Stimulated activated naive CD8-positive, alpha-beta T cell treated with anti-CD3 and anti-CD28 coated beads, Interleukin-15, Interleukin-2, amounts not matched to agents 100 ng/mL and 50 ng/mL, for 24 hours (primary cell): ENCODE results near the gene COMTD1.

Experiments
- H3K27ac Mint-ChIP-seq: one replicate; pipeline ENCODE4 v1.8.0; 2021; ENCODE audit warnings: mild to moderate bottlenecking, mixed read lengths
- H3K27me3 Mint-ChIP-seq: one replicate; pipeline ENCODE4 v1.8.0; 2021; ENCODE audit warnings: mixed read lengths
- H3K36me3 Mint-ChIP-seq: one replicate; pipeline ENCODE4 v1.8.0; 2021; ENCODE audit warnings: low read depth, mixed read lengths
- H3K4me1 Mint-ChIP-seq: one replicate; pipeline ENCODE4 v1.8.0; 2021; ENCODE audit warnings: low read depth, mixed read lengths
- H3K4me3 Mint-ChIP-seq: one replicate; pipeline ENCODE4 v1.8.0; 2021; ENCODE audit warnings: mild to moderate bottlenecking, mixed read lengths
- H3K9me3 Mint-ChIP-seq: one replicate; pipeline ENCODE4 v1.8.0; 2021; ENCODE audit warnings: mixed read lengths

COMTD1 gene

GRCh38 chr10:75235375-75236177, at the start of gene COMTD1:
Gene COMTD1, minus strand, starts transcription at chr10:75235957. Its CDS starts 29 bp downstream, at chr10:75235928.
- peaks cover 31% of the 10 kb centered on the region for H3K36me3 Mint-ChIP-seq
- H3K27me3 Mint-ChIP-seq = no peaks in the 10 kb centered on the region
- H3K27ac Mint-ChIP-seq = peak within 1 kb of the TSS; percentile 94

GRCh38 chr10:75283671-75284470, 48.1 kb upstream of the COMTD1 start:
- Mint-ChIP-seq H3K4me1 (no peaks in the 10 kb centered on the region), H3K4me3 (no peak overlapping the region), H3K9me3 (no peaks in the 10 kb centered on the region), H3K27ac (no peak overlapping the region), H3K27me3 (peaks cover 22% of the 10 kb centered on the region), H3K36me3 (no peaks in the 10 kb centered on the region)

More at GRCh38 chr10:75235375-75236177, at the start of gene COMTD1:
- peaks cover 31% of the 10 kb centered on the region for H3K4me1 Mint-ChIP-seq
- H3K4me3 Mint-ChIP-seq = peak within 1 kb of the TSS; percentile 81
- no peaks in the 10 kb centered on the region for H3K9me3 Mint-ChIP-seq

GRCh38 chr10:75283078-75283670, 47.4 kb upstream of the COMTD1 start:
- peaks cover 19% of the 10 kb centered on the region for H3K27me3 Mint-ChIP-seq
- no peak overlapping the region for H3K27ac Mint-ChIP-seq
- no peaks in the 10 kb centered on the region for H3K36me3 Mint-ChIP-seq
- H3K4me3 Mint-ChIP-seq = no peak overlapping the region
- no peaks in the 10 kb centered on the region for H3K4me1 Mint-ChIP-seq
- no peaks in the 10 kb centered on the region for H3K9me3 Mint-ChIP-seq

GRCh38 chr10:75281974-75282373, 46.2 kb upstream of the COMTD1 start:
- Mint-ChIP-seq H3K27me3 (peaks cover 9% of the 10 kb centered on the region), H3K36me3 (no peaks in the 10 kb centered on the region), H3K4me1 (no peaks in the 10 kb centered on the region), H3K9me3 (no peaks in the 10 kb centered on the region), H3K4me3 (no peak overlapping the region), H3K27ac (no peak overlapping the region)

GRCh38 chr10:75280236-75280635, 44.5 kb upstream of the COMTD1 start:
- H3K27me3 Mint-ChIP-seq = peaks cover 9% of the 10 kb centered on the region
- no peak overlapping the region for H3K27ac Mint-ChIP-seq
- H3K36me3 Mint-ChIP-seq = no peaks in the 10 kb centered on the region
- H3K4me3 Mint-ChIP-seq = no peak overlapping the region
- H3K9me3 Mint-ChIP-seq = no peaks in the 10 kb centered on the region
- H3K4me1 Mint-ChIP-seq = no peaks in the 10 kb centered on the region

- H3K27me3 Mint-ChIP-seq = no peaks in the 10 kb centered on the region
- H3K4me1 Mint-ChIP-seq = no peaks in the 10 kb centered on the region
- no peak overlapping the region for H3K4me3 Mint-ChIP-seq
- H3K36me3 Mint-ChIP-seq = no peaks in the 10 kb centered on the region
- H3K27ac Mint-ChIP-seq = no peak overlapping the region
- H3K9me3 Mint-ChIP-seq = no peaks in the 10 kb centered on the region
Measured at GRCh38 chr10:75276069-75276872, 40.5 kb upstream of the COMTD1 start.

- Mint-ChIP-seq H3K9me3 (no peaks in the 10 kb centered on the region), H3K27me3 (no peaks in the 10 kb centered on the region), H3K4me3 (no peak overlapping the region), H3K36me3 (no peaks in the 10 kb centered on the region), H3K4me1 (no peaks in the 10 kb centered on the region), H3K27ac (no peak overlapping the region)
Measured at GRCh38 chr10:75272896-75273295, 37.1 kb upstream of the COMTD1 start.

- Mint-ChIP-seq H3K27me3 (no peaks in the 10 kb centered on the region), H3K9me3 (no peaks in the 10 kb centered on the region), H3K4me1 (no peaks in the 10 kb centered on the region), H3K27ac (no peak overlapping the region), H3K4me3 (no peak overlapping the region), H3K36me3 (no peaks in the 10 kb centered on the region)
Measured at GRCh38 chr10:75272094-75272493, 36.3 kb upstream of the COMTD1 start.

GRCh38 chr10:75269605-75270004, 33.8 kb upstream of the COMTD1 start:
- Mint-ChIP-seq H3K4me3 (no peak overlapping the region), H3K36me3 (no peaks in the 10 kb centered on the region), H3K27me3 (no peaks in the 10 kb centered on the region)

GRCh38 chr10:75266945-75267344, 31.2 kb upstream of the COMTD1 start:
- H3K4me3 Mint-ChIP-seq = no peak overlapping the region
- H3K27ac Mint-ChIP-seq = no peak overlapping the region

More at GRCh38 chr10:75269605-75270004, 33.8 kb upstream of the COMTD1 start:
- Mint-ChIP-seq H3K27ac (no peak overlapping the region), H3K4me1 (no peaks in the 10 kb centered on the region), H3K9me3 (no peaks in the 10 kb centered on the region)

GRCh38 chr10:75265856-75266255, 30.1 kb upstream of the COMTD1 start:
- H3K27ac Mint-ChIP-seq = no peak overlapping the region
- no peaks in the 10 kb centered on the region for H3K9me3 Mint-ChIP-seq
- H3K4me1 Mint-ChIP-seq = no peaks in the 10 kb centered on the region
- H3K27me3 Mint-ChIP-seq = no peaks in the 10 kb centered on the region
- no peak overlapping the region for H3K4me3 Mint-ChIP-seq
- no peaks in the 10 kb centered on the region for H3K36me3 Mint-ChIP-seq

More at GRCh38 chr10:75266945-75267344, 31.2 kb upstream of the COMTD1 start:
- H3K4me1 Mint-ChIP-seq = no peaks in the 10 kb centered on the region
- H3K36me3 Mint-ChIP-seq = no peaks in the 10 kb centered on the region
- no peaks in the 10 kb centered on the region for H3K9me3 Mint-ChIP-seq
- H3K27me3 Mint-ChIP-seq = no peaks in the 10 kb centered on the region

GRCh38 chr10:75263806-75264205, 28.0 kb upstream of the COMTD1 start:
- H3K9me3 Mint-ChIP-seq = no peaks in the 10 kb centered on the region
- no peaks in the 10 kb centered on the region for H3K27me3 Mint-ChIP-seq
- H3K36me3 Mint-ChIP-seq = no peaks in the 10 kb centered on the region
- no peak overlapping the region for H3K27ac Mint-ChIP-seq
- no peaks in the 10 kb centered on the region for H3K4me1 Mint-ChIP-seq
- no peak overlapping the region for H3K4me3 Mint-ChIP-seq

GRCh38 chr10:75261813-75262705, 26.3 kb upstream of the COMTD1 start:
- Mint-ChIP-seq H3K4me1 (no peaks in the 10 kb centered on the region), H3K27me3 (no peaks in the 10 kb centered on the region), H3K4me3 (no peak overlapping the region), H3K36me3 (no peaks in the 10 kb centered on the region), H3K9me3 (no peaks in the 10 kb centered on the region), H3K27ac (no peak overlapping the region)

GRCh38 chr10:75260990-75261389, 25.2 kb upstream of the COMTD1 start:
- H3K36me3 Mint-ChIP-seq = no peaks in the 10 kb centered on the region
- no peak overlapping the region for H3K4me3 Mint-ChIP-seq
- H3K27me3 Mint-ChIP-seq = no peaks in the 10 kb centered on the region
- H3K4me1 Mint-ChIP-seq = no peaks in the 10 kb centered on the region
- no peak overlapping the region for H3K27ac Mint-ChIP-seq
- no peaks in the 10 kb centered on the region for H3K9me3 Mint-ChIP-seq
